Epithelial cell of proximal tubule (primary cell): ENCODE results near the gene WBP1L. TPM values are rescaled to one million over a fixed set of nuclear protein-coding genes. Genes with fewer than 3 reads are reported as not detected.
"Not testable (repeated sequence)": the region's sequence is repeated elsewhere in the genome, so short reads cannot be mapped to it uniquely, and the experiment has no call there.

Experiments used
- DNase-seq: peaks from one replicate; pipeline ENCODE4 v3.0.0-alpha.2; 2011; ENCODE audit warnings: low read depth
- H3K4me3 ChIP-seq: 2 replicates; pipeline ENCODE4 v1.5.1; 2011; ENCODE audit warnings: low read depth, mild to moderate bottlenecking, low read length
- CTCF ChIP-seq: conservative IDR thresholded peaks from 2 replicates; pipeline ENCODE4 v1.5.1; 2012; ENCODE audit warnings: low read depth, mild to moderate bottlenecking, low read length
- total RNA-seq: library from RNA; depleted of rRNA; stranded (reverse); fragments of >200 nt; gene quantifications from 2 replicates; pipeline ENCODE4 v1.2.3, GENCODE V29; 2015

The WBP1L gene
- total RNA-seq, 1 donor from 2014 or later: 18.4 TPM

- no peak for DNase-seq
- no peak overlapping the region for H3K4me3 ChIP-seq
- no peak for TF ChIP-seq CTCF
Observed at GRCh38 chr10:102832248-102832647, 88.5 kb downstream of the WBP1L start.

- H3K4me3 ChIP-seq: no peak overlapping the region
- no peak for TF ChIP-seq CTCF
- no peak for DNase-seq
Observed at GRCh38 chr10:102832987-102833386, 89.2 kb downstream of the WBP1L start.

- TF ChIP-seq CTCF: no peak
- DNase-seq: no peak
- no peak overlapping the region for H3K4me3 ChIP-seq
Observed at GRCh38 chr10:102834143-102834542, 90.4 kb downstream of the WBP1L start.

GRCh38 chr10:102835007-102835482, 91.3 kb downstream of the WBP1L start:
- DNase-seq: no peak
- no peak overlapping the region for H3K4me3 ChIP-seq
- TF ChIP-seq CTCF: peak; percentile 88

- no peak within 1 kb of the TSS for H3K4me3 ChIP-seq
- TF ChIP-seq CTCF: no peak
- peak; percentile 91 for DNase-seq
Observed at GRCh38 chr10:102837230-102837721, 93.5 kb downstream of the WBP1L start, which contains the start of gene CYP17A1. Gene CYP17A1 (minus strand): TSS chr10:102837413. CDS start chr10:102837361, 52 bp downstream.

- H3K4me3 ChIP-seq, DNase-seq: not testable (repeated sequence)
Observed at GRCh38 chr10:102838276-102838927, 94.7 kb downstream of the WBP1L start.

GRCh38 chr10:102841827-102842345, 98.1 kb downstream of the WBP1L start:
- DNase-seq: no peak
- no peak overlapping the region for H3K4me3 ChIP-seq
- no peak for TF ChIP-seq CTCF
